ENCODE results near the gene PSTPIP2. TPM values are rescaled to one million over a fixed set of nuclear protein-coding genes. Genes with fewer than 3 reads are reported as not detected.

Gene PSTPIP2
- total RNA-seq, 1 experiment from 2014 or later: 0.39 TPM

DNA sequence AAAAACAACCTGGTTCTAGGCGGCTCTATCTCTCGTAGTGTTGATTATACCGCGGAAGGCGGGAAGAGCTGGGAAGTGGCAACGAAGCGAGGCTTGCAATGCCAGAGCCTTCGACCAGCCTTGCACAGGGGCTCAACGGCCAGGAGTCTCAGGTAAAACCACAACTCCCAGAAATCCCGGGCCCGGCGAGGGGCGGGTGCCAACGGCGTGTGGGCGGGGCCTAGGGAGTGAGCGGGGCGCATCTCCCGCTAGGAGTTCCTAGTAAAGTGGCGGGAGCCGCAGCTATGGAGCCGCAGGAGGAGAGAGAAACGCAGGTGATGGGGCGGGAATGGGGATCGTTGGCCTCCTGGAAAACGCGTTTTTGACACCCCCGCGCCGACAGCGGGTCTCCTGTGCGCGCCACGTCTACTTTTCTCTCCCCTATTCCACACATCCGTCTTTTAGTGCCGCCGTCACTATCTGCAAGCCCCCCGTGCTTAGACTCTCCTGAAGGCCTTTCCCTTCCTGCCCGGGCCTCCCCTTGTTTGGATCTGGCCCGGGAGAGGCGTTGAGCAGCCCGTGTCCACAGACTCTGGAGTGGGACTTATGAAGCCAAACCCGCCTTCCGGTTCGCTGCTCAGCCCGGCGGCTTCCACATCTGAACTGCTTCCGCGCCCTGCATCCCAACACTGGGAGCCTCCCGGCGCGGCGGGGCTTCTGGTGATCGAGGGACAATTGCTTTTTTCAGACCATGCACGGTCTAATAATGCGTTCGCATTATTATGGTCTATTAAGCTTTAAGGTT is 32.3 kb upstream of the PSTPIP2 start, which contains the start of gene HAUS1:
HAUS1 (plus strand) TSS at position 258 of the 784 bp plus-strand sequence; CDS start at position 285, 27 bp downstream.
- Histone ChIP-seq H3K9me3 (ENCODE audit: control insufficient read depth, insufficient read depth, low read depth, low read length) (no peaks in the 10 kb centered on the region), H3K36me3 (ENCODE audit: control insufficient read depth, insufficient read depth, low read length) (no peaks in the 10 kb centered on the region; the same call in 1 of the 2 replicates), H3K27me3 (ENCODE audit: control insufficient read depth, insufficient read depth, low read length) (no peaks in the 10 kb centered on the region), H3K27ac (ENCODE audit: low read length) (peak within 1 kb of the TSS; percentile 81), H3K4me3 (ENCODE audit: low read depth in 2 of 2, low read length in 2 of 2) (peak within 1 kb of the TSS; percentile 79 to 84), H3K4me1 (ENCODE audit: control insufficient read depth, insufficient read depth, low read length) (peaks cover 3% of the 10 kb centered on the region; the same call in 1 of the 2 replicates)
- TF ChIP-seq, protein P1, sequence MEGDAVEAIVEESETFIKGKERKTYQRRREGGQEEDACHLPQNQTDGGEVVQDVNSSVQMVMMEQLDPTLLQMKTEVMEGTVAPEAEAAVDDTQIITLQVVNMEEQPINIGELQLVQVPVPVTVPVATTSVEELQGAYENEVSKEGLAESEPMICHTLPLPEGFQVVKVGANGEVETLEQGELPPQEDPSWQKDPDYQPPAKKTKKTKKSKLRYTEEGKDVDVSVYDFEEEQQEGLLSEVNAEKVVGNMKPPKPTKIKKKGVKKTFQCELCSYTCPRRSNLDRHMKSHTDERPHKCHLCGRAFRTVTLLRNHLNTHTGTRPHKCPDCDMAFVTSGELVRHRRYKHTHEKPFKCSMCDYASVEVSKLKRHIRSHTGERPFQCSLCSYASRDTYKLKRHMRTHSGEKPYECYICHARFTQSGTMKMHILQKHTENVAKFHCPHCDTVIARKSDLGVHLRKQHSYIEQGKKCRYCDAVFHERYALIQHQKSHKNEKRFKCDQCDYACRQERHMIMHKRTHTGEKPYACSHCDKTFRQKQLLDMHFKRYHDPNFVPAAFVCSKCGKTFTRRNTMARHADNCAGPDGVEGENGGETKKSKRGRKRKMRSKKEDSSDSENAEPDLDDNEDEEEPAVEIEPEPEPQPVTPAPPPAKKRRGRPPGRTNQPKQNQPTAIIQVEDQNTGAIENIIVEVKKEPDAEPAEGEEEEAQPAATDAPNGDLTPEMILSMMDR (IDR thresholded peaks at IDR 0.05): no peak
- TF ChIP-seq POLR2AphosphoS5 (IDR thresholded peaks at IDR 0.05; ENCODE audit: low read depth, low read length) (peak; percentile 67), SIN3A (IDR thresholded peaks at IDR 0.05; ENCODE audit: borderline replicate concordance, insufficient read depth, low read depth, low read length) (0 out of 2 replicates have a peak, but pooled peaks have one; percentile 4), TCF7L2 (IDR thresholded peaks at IDR 0.05; ENCODE audit: low read depth, low read length) (no peak)
- TF ChIP-seq, protein P2, sequence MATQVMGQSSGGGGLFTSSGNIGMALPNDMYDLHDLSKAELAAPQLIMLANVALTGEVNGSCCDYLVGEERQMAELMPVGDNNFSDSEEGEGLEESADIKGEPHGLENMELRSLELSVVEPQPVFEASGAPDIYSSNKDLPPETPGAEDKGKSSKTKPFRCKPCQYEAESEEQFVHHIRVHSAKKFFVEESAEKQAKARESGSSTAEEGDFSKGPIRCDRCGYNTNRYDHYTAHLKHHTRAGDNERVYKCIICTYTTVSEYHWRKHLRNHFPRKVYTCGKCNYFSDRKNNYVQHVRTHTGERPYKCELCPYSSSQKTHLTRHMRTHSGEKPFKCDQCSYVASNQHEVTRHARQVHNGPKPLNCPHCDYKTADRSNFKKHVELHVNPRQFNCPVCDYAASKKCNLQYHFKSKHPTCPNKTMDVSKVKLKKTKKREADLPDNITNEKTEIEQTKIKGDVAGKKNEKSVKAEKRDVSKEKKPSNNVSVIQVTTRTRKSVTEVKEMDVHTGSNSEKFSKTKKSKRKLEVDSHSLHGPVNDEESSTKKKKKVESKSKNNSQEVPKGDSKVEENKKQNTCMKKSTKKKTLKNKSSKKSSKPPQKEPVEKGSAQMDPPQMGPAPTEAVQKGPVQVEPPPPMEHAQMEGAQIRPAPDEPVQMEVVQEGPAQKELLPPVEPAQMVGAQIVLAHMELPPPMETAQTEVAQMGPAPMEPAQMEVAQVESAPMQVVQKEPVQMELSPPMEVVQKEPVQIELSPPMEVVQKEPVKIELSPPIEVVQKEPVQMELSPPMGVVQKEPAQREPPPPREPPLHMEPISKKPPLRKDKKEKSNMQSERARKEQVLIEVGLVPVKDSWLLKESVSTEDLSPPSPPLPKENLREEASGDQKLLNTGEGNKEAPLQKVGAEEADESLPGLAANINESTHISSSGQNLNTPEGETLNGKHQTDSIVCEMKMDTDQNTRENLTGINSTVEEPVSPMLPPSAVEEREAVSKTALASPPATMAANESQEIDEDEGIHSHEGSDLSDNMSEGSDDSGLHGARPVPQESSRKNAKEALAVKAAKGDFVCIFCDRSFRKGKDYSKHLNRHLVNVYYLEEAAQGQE (IDR thresholded peaks at IDR 0.05; ENCODE audit: insufficient read depth in 1 of 2, low read depth in 2 of 2, low read length in 1 of 2): no peak
- ATAC-seq (peak; percentile 99), DNase-seq (ENCODE audit: low read depth, low spot score) (no peak)
- BruUV-seq (replicated peaks): no TSS peak
- in situ Hi-C loops (cut with HindIII; ENCODE audit: low pct_unique_long_range_greater_than_20kb, low sequenced_read_pairs) (no loop called here), intact Hi-C loops (cut with micrococcal nuclease; ENCODE audit: unreplicated experiment) (no loop called here)
- POLR2A ChIA-PET: no interaction called here
- CTCF ChIA-PET: no interaction called here

DNA sequence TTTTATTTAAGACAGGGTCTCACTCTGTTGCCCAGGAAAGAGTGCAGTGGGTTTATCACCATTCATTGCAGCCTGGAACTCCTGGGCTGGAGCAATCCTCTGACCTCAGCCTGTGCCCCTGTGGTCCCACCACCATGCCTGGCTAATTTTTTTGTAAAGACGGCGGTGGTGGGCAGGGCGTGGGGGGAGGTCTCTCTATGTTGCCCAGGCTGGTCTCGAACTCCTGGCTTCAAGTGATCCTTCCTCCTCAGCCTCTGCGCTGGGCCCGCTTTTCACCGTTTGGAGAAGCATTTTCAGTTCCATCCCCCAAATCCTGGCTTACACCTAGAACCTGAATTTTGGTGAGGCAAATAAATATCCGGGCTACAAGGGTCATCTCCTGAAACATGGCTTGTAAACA is 27.4 kb upstream of the PSTPIP2 start:
- CTCF ChIA-PET: no interaction called here

More for the DNA sequence above, 27.4 kb upstream of the PSTPIP2 start:
- in situ Hi-C loops (cut with HindIII; ENCODE audit: low pct_unique_long_range_greater_than_20kb, low sequenced_read_pairs): no loop called here
- TF ChIP-seq, protein P1 (IDR thresholded peaks at IDR 0.05): no peak
- TF ChIP-seq, protein P2 (IDR thresholded peaks at IDR 0.05; ENCODE audit: insufficient read depth in 1 of 2, low read depth in 2 of 2, low read length in 1 of 2): no peak
- TF ChIP-seq TCF7L2 (IDR thresholded peaks at IDR 0.05; ENCODE audit: low read depth, low read length) (no peak), SIN3A (IDR thresholded peaks at IDR 0.05; ENCODE audit: borderline replicate concordance, insufficient read depth, low read depth, low read length) (no peak), POLR2AphosphoS5 (IDR thresholded peaks at IDR 0.05; ENCODE audit: low read depth, low read length) (no peak)
- no peaks in the 10 kb centered on the region for H3K27me3 ChIP-seq (ENCODE audit: control insufficient read depth, insufficient read depth, low read length)
- DNase-seq (ENCODE audit: low read depth, low spot score): no peak
- peak overlapping the region; percentile 94; the same call in 1 of the 2 replicates for H3K27ac ChIP-seq (ENCODE audit: low read length)
- peaks cover 10% of the 10 kb centered on the region for H3K4me1 ChIP-seq (ENCODE audit: control insufficient read depth, insufficient read depth, low read length)
- peaks cover 7% of the 10 kb centered on the region; the same call in 1 of the 2 replicates for H3K36me3 ChIP-seq (ENCODE audit: control insufficient read depth, insufficient read depth, low read length)
- intact Hi-C loops (cut with micrococcal nuclease; ENCODE audit: unreplicated experiment): no loop called here
- BruUV-seq (replicated peaks): no TSS peak
- H3K4me3 ChIP-seq (ENCODE audit: low read depth in 2 of 2, low read length in 2 of 2): no peak overlapping the region
- POLR2A ChIA-PET: no interaction called here
- no peaks in the 10 kb centered on the region for H3K9me3 ChIP-seq (ENCODE audit: control insufficient read depth, insufficient read depth, low read depth, low read length)
- no peak for ATAC-seq
